ENCODE data around the gene SPDEF. TPM values are rescaled to one million over a fixed set of nuclear protein-coding genes. Genes with fewer than 3 reads are reported as not detected.

Gene SPDEF
- total RNA-seq, 1 experiment from 2014 or later = 0.85 TPM

DNA sequence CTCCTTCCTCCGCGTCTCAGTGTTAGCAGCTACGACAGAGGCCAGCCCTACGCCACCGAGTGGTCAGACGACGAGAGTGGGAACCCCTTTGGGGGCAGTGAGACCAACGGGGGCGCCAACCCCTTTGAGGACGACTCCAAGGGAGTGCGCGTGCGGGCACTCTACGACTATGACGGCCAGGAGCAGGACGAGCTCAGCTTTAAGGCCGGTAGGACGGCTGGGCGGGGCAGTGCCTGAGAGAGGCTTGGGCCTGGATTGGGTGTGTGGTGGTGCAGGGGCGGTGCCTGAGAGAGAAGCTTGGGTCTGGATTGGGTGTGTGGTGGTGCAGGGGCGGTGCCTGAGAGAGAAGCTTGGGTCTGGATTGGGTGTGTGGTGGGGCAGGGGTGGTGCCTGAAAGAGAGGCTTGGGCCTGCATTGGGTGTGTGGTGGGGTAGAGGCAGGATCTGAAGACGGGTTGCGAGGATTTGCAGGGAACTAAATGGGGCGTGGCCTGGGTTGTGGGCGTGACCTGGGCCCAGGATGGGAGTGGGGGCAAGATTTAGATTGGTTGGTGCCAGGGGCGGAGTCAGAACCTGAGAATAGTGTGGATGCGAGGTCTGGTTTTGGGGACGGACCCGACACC, 24.4 kb downstream of the SPDEF start:
- no peak for DNase-seq
- peaks cover 9% of the 10 kb centered on the region; the same call in 1 of the 2 replicates for H3F3A ChIP-seq (ENCODE audit: insufficient read depth, low read depth)
- no peak overlapping the region for H3K27ac ChIP-seq
- ChIA-PET CTCF (no interaction called here), POLR2A (ENCODE audit: unreplicated experiment) (no interaction called here)
- no peak overlapping the region for H3K4me2 ChIP-seq
- H3K4me1 ChIP-seq (replicated peaks; ENCODE audit: insufficient read depth) = peaks cover 19% of the 10 kb centered on the region
- H4K20me1 ChIP-seq (ENCODE audit: insufficient read depth) = no peaks in the 10 kb centered on the region
- H3K79me2 ChIP-seq (ENCODE audit: low read depth) = no peaks in the 10 kb centered on the region
- TF ChIP-seq, protein P1, sequence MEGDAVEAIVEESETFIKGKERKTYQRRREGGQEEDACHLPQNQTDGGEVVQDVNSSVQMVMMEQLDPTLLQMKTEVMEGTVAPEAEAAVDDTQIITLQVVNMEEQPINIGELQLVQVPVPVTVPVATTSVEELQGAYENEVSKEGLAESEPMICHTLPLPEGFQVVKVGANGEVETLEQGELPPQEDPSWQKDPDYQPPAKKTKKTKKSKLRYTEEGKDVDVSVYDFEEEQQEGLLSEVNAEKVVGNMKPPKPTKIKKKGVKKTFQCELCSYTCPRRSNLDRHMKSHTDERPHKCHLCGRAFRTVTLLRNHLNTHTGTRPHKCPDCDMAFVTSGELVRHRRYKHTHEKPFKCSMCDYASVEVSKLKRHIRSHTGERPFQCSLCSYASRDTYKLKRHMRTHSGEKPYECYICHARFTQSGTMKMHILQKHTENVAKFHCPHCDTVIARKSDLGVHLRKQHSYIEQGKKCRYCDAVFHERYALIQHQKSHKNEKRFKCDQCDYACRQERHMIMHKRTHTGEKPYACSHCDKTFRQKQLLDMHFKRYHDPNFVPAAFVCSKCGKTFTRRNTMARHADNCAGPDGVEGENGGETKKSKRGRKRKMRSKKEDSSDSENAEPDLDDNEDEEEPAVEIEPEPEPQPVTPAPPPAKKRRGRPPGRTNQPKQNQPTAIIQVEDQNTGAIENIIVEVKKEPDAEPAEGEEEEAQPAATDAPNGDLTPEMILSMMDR (conservative IDR thresholded peaks at IDR 0.05) = no peak
- TF ChIP-seq EZH2 (IDR thresholded peaks at IDR 0.05; ENCODE audit: low read depth) = no peak
- no peaks in the 10 kb centered on the region for H3K27me3 ChIP-seq (ENCODE audit: insufficient read depth, low read depth)
- no peak overlapping the region for H2AFZ ChIP-seq
- H3K4me3 ChIP-seq = no peak overlapping the region
- BruUV-seq (replicated peaks) = no TSS peak
- intact Hi-C loops (cut with micrococcal nuclease; ENCODE audit: unreplicated experiment) = no loop called here
- no peaks in the 10 kb centered on the region for H3K9me2 ChIP-seq (ENCODE audit: insufficient read depth)
- no peaks in the 10 kb centered on the region for H3K9me3 ChIP-seq (ENCODE audit: insufficient read depth, low read depth)
- H3K36me3 ChIP-seq (ENCODE audit: low read depth) = no peaks in the 10 kb centered on the region

DNA sequence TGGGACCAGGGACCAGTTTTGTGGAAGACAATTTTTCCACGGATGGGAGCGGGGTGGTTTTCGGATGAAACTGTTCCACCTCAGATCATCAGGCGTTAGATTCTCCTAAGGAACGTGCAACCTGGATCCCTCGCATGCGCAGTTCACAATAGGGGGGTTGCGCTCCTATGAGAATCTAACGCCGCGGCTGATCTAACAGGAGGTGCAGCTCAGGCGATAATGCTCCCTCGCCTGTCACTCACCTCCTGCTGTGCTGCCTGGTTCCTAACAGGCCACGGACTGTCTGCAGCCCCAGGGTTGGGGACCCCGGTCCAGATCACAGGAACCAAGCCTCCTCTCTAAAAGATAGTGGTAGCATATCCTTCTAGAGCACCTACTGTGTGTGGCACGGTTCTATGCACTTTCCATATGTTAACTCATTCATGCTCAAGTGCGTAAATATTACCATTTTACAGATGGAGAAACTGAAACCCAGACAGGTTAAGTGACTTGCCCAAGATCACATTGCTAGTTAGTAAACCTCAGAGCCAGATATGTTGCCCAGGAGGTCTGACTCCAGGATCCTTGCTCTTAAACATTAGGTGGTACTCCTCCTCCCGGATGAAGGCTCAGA, 25.3 kb downstream of the SPDEF start:
- ChIA-PET POLR2A (ENCODE audit: unreplicated experiment) (no interaction called here), CTCF (no interaction called here)
- DNase-seq = no peak
- no peaks in the 10 kb centered on the region for H3K36me3 ChIP-seq (ENCODE audit: low read depth)
- H3K9me2 ChIP-seq (ENCODE audit: insufficient read depth) = no peaks in the 10 kb centered on the region
- BruUV-seq (replicated peaks) = no TSS peak
- H3K27me3 ChIP-seq (ENCODE audit: insufficient read depth, low read depth) = no peaks in the 10 kb centered on the region
- H3K79me2 ChIP-seq (ENCODE audit: low read depth) = no peaks in the 10 kb centered on the region
- H2AFZ ChIP-seq = no peak overlapping the region
- H3F3A ChIP-seq (ENCODE audit: insufficient read depth, low read depth) = peaks cover 4% of the 10 kb centered on the region; the same call in 1 of the 2 replicates
- intact Hi-C loops (cut with micrococcal nuclease; ENCODE audit: unreplicated experiment) = no loop called here
- H4K20me1 ChIP-seq (ENCODE audit: insufficient read depth) = no peaks in the 10 kb centered on the region
- TF ChIP-seq EZH2 (IDR thresholded peaks at IDR 0.05; ENCODE audit: low read depth) = no peak
- TF ChIP-seq, protein P1 (conservative IDR thresholded peaks at IDR 0.05) = no peak
- H3K27ac ChIP-seq = no peak overlapping the region
- no peaks in the 10 kb centered on the region for H3K9me3 ChIP-seq (ENCODE audit: insufficient read depth, low read depth)
- H3K4me3 ChIP-seq = no peak overlapping the region
- peaks cover 15% of the 10 kb centered on the region for H3K4me1 ChIP-seq (replicated peaks; ENCODE audit: insufficient read depth)
- H3K4me2 ChIP-seq = no peak overlapping the region

DNA sequence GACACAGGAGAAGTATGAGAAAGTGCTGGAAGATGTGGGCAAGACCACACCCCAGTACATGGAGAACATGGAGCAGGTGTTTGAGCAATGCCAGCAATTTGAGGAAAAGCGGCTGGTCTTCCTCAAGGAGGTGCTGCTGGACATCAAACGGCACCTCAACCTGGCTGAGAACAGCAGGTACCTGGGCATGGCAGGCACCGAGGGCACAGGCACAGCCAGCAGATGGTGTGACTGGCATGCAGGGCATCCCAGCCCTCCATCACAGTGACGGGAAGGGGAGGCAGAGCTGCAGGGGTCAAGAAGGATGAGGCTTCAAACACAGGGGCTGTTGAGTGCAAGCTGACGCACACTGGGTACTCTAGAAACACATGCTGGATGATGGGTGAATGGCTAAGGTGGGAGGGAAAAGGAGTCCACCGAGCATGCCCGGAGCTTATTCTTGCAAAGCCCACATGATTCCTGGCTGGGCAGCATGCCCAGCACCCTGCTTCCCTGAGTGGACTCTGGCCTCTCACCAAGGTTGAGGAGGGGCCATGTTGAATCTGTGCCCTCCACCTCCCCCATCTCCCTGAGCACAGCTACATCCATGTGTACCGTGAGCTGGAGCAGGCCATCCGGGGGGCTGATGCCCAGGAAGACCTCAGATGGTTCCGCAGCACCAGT, 26.3 kb downstream of the SPDEF start:
- H3K4me1 ChIP-seq (replicated peaks; ENCODE audit: insufficient read depth) = peaks cover 12% of the 10 kb centered on the region
- BruUV-seq (replicated peaks) = no TSS peak
- ChIA-PET CTCF (no interaction called here), POLR2A (ENCODE audit: unreplicated experiment) (no interaction called here)
- H3K27ac ChIP-seq = no peak overlapping the region
- no peak overlapping the region for H2AFZ ChIP-seq
- H3K9me3 ChIP-seq (ENCODE audit: insufficient read depth, low read depth) = no peaks in the 10 kb centered on the region
- H3K9me2 ChIP-seq (ENCODE audit: insufficient read depth) = no peaks in the 10 kb centered on the region
- no peaks in the 10 kb centered on the region for H3K79me2 ChIP-seq (ENCODE audit: low read depth)
- H3K27me3 ChIP-seq (ENCODE audit: insufficient read depth, low read depth) = no peaks in the 10 kb centered on the region
- TF ChIP-seq EZH2 (IDR thresholded peaks at IDR 0.05; ENCODE audit: low read depth) = no peak
- TF ChIP-seq, protein P1 (conservative IDR thresholded peaks at IDR 0.05) = peak; percentile 29; the same call in 1 of the 2 replicates
- H4K20me1 ChIP-seq (ENCODE audit: insufficient read depth) = no peaks in the 10 kb centered on the region
- H3F3A ChIP-seq (ENCODE audit: insufficient read depth, low read depth) = peaks cover 4% of the 10 kb centered on the region; the same call in 1 of the 2 replicates
- intact Hi-C loops (cut with micrococcal nuclease; ENCODE audit: unreplicated experiment) = loop anchor here (5.0 kb wide), 2 partner anchors 67 to 713 kb away; no protein-coding TSS in a partner anchor
- H3K36me3 ChIP-seq (ENCODE audit: low read depth) = no peaks in the 10 kb centered on the region
- no peak overlapping the region for H3K4me3 ChIP-seq
- no peak overlapping the region for H3K4me2 ChIP-seq
- peak in 1 of 2 experiments; percentile 41 for DNase-seq
